ENCODE measurements around the gene PIAS2.

The PIAS2 gene

GRCh38 chr18:46946656-46947282, 29.5 kb upstream of the PIAS2 start:
- TF ChIP-seq CTCF (conservative IDR thresholded peaks at IDR 0.05; ENCODE audit: low read depth, low read length): no peak
- peak overlapping the region; percentile 80 for H3K4me3 ChIP-seq (ENCODE audit: low read depth, low read length)
- peak; percentile 93 for DNase-seq (ENCODE audit: low read depth)

GRCh38 chr18:46942646-46943045, 25.3 kb upstream of the PIAS2 start:
- no peak for TF ChIP-seq CTCF (conservative IDR thresholded peaks at IDR 0.05; ENCODE audit: low read depth, low read length)
- no peak overlapping the region for H3K4me3 ChIP-seq (ENCODE audit: low read depth, low read length)
- no peak for DNase-seq (ENCODE audit: low read depth)

DNA sequence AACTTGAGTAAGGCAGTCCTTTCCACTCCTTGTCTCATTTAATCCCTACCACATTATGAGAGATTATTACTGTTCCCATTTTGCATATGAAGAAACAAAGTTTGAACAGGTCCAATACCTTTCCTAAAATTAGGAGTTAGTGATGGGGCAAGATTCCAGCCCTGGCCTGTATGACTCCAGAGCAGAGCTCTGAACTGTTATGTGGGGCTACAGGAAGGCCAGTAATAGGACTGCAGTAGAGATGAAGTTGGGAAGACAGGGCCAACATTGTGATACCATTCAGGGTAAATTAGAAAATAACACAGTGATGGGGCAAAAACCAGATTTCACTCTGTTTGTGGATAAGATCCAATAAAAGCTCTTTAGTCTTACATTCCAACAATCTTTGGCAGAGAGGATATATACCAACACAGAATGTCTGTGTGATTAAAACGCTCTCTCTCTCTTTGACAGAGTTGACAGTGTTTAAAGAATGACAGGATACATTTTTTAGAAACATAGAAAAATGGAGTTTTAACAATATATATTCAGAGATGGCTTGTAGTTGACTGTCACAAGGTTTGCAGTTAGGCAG, 22.8 kb upstream of the PIAS2 start:
- TF ChIP-seq CTCF (conservative IDR thresholded peaks at IDR 0.05; ENCODE audit: low read depth, low read length): no peak
- no peak for DNase-seq (ENCODE audit: low read depth)
- H3K4me3 ChIP-seq (ENCODE audit: low read depth, low read length): no peak overlapping the region

GRCh38 chr18:46939337-46939963, 22.1 kb upstream of the PIAS2 start:
- DNase-seq (ENCODE audit: low read depth): peak; percentile 80
- no peak overlapping the region for H3K4me3 ChIP-seq (ENCODE audit: low read depth, low read length)
- no peak for TF ChIP-seq CTCF (conservative IDR thresholded peaks at IDR 0.05; ENCODE audit: low read depth, low read length)

GRCh38 chr18:46920653-46921052, 3.3 kb upstream of the PIAS2 start:
- no peak for DNase-seq (ENCODE audit: low read depth)
- no peak overlapping the region for H3K4me3 ChIP-seq (ENCODE audit: low read depth, low read length)
- no peak for TF ChIP-seq CTCF (conservative IDR thresholded peaks at IDR 0.05; ENCODE audit: low read depth, low read length)

DNA sequence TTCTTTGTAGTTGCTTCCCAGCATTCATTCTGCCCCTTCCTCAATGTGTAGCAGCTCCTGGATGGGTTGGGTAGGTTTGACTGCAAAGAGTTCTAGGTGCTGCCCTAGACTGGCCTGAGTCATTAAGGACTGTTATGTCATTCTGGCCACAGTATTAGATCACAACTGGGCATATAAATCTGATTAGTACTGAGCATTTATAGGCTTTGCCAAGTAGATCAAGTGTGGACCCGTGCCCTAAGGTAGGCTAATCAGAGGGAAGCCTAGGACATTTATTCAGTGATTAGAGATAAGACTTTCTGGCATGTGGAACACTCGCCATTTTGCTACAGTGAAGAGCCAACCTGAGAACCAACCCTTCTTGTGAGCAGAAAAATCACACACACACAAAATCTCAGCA, 2.8 kb upstream of the PIAS2 start:
- no peak overlapping the region for H3K4me3 ChIP-seq (ENCODE audit: low read depth, low read length)
- TF ChIP-seq CTCF (conservative IDR thresholded peaks at IDR 0.05; ENCODE audit: low read depth, low read length): no peak
- DNase-seq (ENCODE audit: low read depth): no peak
